GM19438 (cell line): ENCODE data around the gene CYB5D1.

Source experiments
- ATAC-seq: cut with Tn5 transposase; IDR thresholded peaks from one replicate; pipeline ENCODE4 v1.9.1; 2021; ENCODE audit warnings: low read depth; ENCODE audit not compliant: unreplicated experiment

CYB5D1 gene

DNA sequence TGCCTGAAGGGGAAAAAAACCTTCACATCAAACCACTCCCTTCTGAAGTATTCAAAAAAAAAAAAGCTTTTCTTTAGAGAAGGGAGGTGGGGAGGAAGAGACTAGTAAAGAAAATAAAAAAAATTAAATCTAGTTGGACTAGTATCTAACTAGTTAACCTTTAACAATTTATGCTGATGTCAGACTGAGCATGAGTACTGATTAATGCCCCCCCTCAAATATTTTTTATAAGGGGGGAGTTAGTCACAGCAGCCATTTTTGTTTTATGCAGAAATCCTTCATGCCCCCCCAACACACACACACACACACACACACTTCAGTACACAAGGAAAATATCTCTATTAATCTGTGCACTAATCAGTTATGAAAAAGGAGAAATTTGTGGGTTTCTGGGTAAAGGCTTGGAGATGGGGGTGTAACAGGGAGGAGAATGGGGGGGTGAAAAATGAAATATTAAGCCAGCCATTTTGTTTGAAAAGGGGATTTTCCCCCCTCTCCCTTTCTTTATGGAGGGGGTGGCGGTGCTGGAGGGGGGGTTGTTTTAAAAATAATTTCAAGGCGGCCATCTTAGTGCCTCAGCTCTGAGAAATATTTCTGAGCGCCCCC, 26.1 kb downstream of the CYB5D1 start:
- ATAC-seq, result no peak

DNA sequence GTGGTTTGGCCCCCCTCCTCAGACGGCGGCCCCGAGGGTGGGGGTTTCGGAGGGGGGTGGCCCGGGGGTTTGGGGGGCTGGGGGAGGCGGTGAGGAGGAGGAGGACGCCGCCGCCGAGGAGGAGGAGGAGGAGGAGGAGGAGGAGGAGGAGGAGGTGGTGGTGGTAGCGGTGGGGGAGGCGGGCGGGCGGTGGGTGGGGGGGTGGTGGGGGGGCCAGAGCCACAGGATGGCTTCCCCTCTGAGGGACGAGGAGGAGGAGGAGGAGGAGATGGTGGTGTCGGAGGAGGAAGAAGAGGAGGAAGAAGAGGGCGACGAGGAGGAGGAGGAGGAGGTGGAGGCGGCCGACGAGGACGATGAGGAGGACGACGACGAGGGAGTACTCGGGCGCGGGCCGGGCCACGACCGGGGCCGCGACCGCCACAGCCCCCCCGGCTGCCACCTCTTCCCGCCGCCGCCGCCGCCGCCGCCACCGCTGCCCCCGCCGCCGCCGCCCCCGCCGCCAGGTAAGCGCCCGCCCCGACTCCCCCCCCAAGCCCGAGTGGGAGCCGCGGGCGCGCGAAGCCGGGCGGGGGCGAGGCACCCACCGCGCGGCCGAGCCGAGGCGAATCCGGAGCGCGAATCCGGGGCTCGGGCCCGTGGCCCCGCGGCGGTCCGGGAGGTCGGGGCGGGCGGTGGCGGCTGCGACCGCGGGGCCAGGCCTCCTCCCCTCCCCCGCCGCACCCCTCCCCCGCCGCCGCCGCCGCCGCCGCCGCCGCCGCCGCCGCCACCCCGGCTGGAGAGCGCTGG, 27.0 kb downstream of the CYB5D1 start:
- no peak for ATAC-seq

DNA sequence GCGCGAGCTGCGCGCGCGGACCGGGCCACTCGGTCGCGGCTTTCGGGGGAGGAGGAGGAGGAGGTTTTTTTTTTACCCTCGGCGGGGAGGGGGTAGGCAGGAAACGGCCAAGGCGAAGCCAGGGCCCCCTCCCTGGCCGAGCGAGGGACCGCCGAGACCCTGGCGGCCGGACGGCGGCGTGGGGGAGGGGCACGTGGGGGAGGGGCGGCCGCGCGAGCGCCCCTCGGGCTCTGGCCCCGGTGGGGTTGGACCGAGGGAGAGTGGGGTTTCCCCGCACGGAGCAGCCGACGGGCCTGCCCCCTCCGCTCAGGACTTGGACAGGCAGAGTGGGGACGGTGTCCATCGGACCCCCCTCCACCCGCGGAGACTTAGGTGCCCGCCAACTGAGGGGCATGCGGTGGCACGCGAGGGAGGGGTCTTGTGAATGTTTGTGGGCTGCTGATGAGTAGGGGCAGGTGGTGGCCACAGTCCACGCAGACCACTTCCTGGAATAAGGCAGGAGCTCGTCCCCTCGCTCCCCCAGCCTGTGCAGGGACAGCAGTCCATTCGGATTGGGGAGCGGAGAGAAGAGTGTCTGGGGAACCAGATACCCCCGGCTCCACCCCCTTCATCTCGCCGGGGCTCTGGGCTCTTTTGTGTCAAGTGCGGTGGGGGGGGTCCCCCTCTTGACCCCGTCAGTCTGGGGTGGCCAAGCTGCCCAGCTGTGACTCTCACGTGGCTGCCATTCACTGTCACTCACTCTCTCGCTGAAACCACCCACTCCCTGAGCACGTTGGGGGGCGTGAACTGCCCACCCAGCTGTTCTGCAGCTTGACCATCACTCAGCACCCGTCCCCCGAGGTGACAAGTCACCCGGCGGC, 27.8 kb downstream of the CYB5D1 start:
- no peak for ATAC-seq

DNA sequence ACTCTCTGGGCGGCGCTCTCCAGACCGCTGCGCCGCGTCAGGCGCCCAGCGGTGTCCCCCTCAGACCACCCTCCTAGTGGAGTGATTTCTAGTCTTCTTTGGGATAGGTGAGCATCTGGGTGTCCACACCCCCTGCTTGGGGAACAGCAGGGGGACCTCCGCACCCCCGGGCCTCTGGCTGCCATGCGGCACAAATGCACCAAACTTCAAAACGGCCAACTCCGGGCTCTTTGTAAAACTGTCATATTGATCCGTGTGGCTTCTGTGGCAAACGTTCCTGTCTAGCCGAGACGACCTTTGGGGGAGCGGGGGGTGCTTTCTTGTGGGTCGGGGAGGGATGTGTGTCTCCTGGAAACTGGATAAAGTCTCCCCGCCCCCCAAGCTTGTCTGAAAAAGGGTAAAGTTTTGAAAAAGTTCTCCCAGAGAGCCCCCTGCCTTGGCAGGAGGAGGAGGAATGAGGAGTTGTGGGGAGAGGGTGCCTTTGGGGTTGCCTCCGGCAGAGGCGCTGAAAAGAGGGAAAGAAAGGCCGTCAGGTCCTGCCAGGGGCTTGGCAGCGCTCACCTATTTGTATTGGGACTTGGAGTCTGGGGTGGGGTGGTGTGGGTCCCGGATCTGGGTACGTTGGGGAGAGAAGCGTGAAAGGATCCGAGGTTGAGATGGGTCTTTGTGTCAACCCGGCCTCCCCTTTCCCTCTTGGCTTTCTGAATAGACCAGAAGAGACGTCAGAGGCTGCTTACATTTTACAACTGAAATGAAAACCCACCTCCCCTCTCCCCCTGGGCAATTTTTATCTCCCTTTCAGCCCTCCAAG, 28.6 kb downstream of the CYB5D1 start:
- ATAC-seq, result no peak

DNA sequence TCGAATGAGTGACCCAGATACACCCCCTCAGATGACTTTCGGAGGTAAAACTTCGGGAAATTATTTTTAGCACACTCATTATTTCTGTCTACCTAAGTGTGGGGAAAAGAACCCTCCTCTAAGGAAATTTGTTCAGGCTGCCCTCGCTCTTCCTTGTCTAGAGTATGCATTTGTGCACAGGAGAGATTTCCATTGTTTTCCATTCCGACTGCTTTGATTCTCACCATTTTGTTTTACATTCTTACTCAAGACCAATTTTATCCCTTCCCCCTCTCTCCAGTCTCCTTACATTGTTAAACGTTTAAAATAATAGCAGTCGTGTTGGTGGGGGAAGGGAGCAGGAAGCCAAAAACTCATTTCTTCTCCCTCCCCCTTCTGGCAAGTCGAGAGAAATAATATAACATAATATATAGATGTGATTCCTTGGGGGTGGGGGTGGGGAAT, 29.3 kb downstream of the CYB5D1 start:
- no peak for ATAC-seq

DNA sequence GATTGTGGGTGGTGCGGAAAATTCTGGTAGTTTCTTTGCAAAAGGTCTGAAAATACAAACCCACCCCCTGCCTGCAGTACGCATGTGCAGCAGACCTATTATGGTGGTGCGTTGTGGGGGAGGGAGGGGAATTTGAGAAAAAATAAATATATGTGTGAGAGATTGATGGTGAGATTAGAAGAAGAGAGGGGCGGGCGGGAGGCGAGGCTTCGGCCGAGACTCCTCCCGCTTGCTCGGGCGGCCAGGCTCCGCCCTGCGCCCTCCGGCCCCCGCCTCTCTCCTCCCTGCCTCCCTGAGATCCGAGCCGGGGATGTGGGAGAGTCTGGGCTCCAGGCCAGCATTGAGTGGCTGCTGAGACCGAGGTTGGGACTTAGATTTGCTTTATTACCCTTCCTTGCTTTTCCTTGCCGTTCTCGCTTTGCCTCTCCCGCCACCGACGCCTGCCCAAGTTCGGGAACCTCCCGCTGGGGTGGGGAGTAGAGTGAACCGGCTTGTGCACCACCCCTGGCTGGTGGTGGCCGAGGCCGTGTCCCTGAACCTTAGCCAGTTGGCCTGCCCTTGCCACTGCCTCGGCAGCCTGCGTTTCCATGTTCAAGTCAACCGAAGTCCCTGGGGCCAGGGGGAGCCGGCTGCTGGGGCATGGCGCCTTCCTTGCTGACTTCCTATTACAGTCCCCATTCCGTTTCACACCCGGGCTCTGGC, 29.8 kb downstream of the CYB5D1 start:
- ATAC-seq, result no peak

DNA sequence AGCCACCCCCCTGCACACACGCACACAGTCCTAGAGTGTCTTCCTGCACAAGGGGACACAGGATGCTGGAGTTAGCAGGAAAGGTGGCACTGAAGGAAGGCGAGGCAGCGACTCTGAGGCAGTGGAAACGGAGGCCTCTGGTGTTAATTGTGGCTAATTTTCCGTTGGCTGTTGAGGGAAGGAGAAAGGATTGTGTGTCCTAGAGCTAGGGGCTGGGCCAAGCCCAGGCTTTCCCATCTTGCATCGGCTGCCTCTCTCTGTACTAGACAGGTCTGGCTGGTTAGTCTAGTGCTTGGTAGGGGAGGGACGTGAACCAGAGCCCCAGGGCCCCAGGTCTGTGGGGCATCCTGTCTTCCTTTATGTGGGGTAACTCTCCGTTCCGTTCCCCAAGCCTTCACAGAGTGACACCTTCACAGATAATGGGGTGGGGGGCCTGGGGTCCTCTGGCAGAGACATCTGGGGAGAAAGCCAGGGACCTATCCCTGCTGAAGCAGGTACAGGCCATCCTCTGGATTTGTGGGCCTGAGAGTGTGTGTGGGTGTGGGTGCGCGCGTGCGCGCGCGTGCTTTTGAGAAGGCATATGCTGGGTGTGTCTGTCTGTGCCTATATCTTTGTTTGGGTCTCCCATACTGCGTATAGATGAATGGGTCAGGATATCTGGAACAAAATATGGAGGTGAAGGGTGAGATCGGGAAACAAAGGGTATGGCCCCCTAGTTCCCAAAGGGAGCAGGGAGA, 30.5 kb downstream of the CYB5D1 start, which contains the start of gene CHD3:
CHD3 (plus strand) TSS at position 606 of the 737 bp plus-strand sequence. CDS start 212 bp downstream, outside the sequence.
- no peak for ATAC-seq

DNA sequence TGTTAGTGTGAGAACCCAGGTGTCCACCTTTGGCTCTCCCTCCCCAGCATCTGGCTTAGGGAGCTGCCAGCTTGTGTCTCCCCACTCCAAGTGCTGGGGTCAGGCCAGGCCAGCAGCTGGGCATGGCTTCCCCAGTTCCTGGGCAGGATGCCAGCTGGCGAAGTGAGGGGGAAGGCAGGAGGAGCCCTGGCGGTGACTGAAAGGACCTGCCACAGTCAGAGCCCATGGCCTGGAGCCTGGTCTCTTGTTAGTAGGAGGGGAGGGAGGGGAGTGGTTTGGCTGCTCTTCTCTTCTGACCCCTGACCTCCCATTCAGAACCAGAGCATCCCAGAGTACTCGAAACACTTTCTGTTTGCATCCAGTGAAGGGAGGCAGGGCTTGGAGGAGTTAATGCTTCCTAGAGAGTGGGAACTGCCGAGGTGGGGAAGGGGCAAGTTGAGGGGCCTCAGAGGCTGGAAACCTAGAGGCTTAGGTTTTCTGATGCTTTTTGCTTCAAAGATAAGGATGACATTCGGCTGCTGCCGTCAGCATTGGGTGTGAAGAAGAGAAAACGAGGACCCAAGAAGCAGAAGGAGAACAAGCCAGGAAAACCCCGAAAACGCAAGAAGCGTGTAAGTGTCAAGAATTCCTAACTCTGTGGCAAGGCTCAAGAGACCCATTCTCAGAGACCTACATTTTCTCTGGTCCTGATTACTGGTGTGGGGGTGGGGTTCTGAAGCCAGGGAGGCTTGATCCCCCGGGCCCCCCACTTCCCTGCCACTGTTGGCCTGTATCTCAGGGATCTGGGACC, 31.6 kb downstream of the CYB5D1 start:
- ATAC-seq, result no peak

DNA sequence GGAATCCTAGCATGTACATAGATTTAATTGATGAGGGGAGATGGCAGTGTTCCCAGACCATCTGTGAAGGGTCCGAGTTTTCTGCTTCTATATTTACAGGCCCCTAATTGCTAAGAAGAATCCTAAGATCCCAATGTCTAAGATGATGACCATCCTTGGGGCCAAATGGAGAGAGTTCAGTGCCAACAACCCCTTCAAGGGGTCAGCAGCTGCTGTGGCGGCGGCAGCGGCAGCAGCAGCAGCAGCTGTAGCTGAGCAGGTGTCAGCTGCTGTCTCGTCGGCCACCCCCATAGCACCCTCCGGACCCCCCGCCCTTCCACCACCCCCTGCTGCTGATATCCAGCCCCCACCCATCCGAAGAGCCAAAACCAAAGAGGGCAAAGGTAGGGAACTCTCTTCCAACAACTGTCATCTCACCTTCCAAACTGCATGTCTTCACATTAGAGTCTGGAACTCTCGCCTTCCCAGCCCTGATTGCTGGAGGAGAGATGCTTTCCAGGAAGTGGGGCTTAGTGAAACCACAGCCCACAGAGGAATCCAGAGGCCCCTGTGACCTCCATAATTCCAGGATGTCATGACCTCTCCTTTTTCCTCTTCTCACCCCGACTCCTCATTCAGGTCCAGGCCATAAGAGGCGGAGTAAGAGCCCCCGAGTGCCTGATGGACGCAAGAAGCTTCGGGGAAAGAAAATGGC, 35.5 kb downstream of the CYB5D1 start:
- no peak for ATAC-seq

DNA sequence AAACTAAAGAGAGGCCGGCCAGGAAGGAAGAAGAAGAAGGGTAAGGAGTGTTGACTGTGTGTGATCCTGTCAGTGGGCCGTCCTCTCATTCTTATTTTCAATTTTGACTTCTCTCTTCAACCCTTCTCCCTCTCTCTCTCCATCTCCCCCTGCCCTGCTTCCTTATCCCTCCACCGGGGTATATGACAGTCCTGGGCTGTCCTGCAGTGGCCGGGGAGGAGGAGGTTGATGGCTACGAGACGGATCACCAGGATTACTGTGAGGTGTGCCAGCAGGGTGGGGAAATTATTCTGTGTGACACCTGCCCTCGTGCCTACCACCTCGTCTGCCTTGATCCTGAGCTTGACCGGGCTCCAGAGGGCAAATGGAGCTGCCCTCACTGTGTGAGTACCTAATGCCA, 36.4 kb downstream of the CYB5D1 start:
- ATAC-seq, result no peak

DNA sequence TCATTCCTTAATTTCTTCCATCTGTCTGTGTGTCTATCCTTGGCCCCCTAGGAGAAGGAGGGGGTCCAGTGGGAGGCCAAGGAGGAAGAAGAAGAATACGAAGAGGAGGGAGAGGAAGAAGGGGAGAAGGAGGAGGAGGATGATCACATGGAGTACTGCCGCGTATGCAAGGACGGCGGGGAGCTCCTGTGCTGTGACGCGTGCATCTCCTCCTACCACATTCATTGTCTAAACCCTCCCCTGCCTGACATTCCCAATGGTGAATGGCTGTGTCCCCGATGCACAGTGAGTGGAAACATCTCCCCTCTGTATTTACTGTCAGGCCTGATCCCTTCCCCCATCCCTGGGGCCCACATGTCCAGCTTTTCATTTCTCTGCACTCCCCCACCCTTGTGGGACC, 37.1 kb downstream of the CYB5D1 start:
- no peak for ATAC-seq

DNA sequence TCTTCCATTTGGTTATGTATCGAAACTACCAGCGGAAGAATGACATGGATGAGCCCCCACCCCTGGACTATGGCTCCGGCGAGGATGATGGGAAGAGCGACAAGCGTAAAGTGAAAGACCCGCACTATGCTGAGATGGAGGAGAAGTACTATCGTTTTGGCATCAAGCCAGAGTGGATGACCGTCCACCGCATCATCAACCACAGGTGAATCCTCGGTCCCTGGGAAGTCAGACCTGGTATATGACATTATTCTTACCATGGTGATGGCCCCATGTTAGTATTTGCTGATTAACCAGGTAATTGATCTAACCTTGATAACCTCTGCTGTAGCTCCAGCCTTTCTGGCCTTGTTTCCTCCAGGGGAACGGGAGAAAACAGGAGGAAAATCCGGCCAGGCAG, 39.3 kb downstream of the CYB5D1 start:
- ATAC-seq, result no peak

DNA sequence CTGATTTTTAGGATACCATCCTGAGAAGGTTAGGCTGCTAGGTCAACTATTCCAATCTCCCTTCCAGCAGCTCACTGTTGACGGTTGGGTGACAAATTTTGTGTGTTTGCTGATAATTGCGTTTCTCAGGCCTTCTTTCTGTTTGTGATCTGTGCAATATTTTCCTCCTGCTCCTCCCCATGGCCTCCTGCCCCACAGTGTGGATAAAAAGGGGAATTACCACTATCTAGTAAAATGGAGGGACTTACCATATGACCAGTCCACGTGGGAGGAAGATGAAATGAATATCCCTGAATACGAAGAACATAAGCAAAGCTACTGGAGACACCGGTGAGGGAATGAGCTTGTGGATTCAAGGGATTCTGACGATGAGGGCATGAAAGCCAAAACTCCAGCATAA, 40.0 kb downstream of the CYB5D1 start:
- ATAC-seq, result no peak

DNA sequence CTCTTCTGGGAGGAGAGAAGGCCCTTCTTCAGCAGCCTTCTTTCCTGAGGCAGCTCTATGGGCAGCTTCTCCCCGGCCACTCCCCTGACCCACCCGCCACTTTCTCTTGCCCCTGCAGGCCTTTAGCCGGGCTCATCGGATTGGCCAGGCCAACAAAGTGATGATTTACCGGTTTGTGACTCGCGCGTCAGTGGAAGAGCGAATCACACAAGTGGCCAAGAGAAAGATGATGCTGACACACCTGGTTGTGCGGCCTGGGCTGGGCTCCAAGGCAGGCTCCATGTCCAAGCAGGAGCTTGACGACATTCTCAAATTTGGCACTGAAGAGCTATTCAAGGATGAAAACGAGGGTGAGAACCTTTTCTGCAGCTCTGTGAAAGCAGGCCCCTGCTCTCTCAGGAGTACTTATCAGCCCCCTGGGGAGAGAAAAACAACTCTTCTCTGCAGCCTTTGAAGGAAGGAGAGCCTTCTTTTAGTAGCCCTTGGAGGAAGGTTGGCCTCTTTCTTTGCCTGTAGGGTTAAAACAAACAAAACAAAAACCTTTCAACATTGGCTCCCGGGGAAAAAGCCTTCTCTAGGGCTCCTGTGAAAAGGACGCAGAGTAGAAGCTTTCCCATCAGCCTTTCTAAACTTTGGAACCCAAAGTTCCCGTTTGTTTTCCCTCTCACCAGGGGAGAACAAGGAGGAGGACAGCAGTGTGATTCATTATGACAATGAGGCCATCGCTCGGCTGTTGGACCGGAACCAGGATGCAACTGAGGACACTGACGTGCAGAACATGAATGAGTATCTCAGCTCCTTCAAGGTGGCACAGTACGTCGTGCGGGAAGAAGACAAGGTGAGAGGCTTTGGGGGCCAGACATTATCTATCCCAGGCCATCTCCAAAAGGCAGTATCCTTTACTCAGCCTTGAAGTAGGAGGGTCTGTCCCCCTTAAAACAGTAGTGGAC, 45.6 kb downstream of the CYB5D1 start:
- no peak for ATAC-seq

DNA sequence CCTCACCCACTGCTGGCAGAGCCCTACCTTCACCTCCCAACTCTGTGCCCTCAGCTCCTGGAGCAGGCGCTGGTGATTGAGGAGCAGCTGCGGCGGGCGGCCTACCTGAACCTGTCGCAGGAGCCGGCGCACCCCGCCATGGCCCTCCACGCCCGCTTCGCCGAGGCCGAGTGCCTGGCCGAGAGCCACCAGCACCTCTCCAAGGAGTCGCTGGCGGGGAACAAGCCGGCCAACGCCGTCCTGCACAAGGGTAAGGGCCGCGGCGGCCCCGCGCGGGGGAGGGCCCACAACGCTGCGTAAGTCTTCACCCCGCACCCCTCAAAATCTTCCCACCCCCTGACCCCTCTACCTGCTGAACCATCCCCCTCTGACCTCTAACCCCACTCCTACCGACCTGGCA, 51.3 kb downstream of the CYB5D1 start:
- ATAC-seq, result no peak

DNA sequence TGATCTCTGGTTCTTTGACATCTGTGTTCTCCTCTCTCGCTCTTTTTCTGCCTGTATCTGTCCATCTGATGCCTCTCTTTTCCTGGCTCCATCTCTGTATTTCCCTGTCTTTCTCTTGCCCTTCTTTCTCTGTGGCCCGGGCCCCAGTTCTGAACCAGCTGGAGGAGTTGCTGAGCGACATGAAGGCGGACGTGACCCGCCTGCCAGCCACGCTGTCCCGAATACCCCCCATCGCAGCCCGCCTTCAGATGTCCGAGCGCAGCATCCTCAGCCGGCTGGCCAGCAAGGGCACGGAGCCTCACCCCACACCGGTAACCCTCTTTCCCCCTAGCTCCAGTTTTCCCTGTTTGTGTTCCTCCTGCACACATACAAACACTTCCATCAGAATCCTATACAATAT, 52.5 kb downstream of the CYB5D1 start:
- ATAC-seq, result no peak

DNA sequence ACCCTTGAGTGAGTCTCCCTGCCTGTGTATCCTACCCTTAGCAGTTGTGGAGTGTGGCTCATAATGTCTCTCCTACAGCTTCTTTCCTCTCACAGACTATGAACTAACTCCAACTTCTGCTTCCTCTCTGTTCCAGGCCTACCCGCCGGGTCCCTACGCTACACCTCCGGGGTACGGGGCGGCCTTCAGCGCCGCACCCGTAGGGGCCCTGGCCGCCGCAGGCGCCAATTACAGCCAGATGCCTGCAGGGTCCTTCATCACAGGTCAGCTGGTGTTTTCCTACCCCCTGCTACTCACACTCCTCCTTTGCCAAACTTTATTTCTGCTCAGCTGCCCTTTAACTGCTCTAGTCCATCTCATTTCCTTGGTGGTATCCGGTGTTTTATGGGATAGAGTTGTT, 52.9 kb downstream of the CYB5D1 start:
- no peak for ATAC-seq
